K562 (cell line): ENCODE measurements around the gene MYCBPAP. TPM values are rescaled to one million over a fixed set of nuclear protein-coding genes. Genes with fewer than 3 reads are reported as not detected.

Source experiments
- ARID1B ChIP-seq: fragments of 450-650 bp; IDR thresholded peaks from 2 replicates; pipeline ENCODE4 v1.6.1; 2016; ENCODE audit warnings: antibody characterized with exemption, mild to moderate bottlenecking, inconsistent platforms
- CEBPG ChIP-seq, 3 experiments: fragments of 200-800 bp in 1 of 3; sonication (Bioruptor generic) in 1 of 3; sonication (generic) in 1 of 3; formaldehyde crosslinking in 1 of 3; IDR thresholded peaks in 2 of 3; conservative IDR thresholded peaks in 1 of 3; 2 replicates each; pipeline versions ENCODE4 v1.6.1 to v1.8.0; 2016 to 2022; ENCODE audit warnings: missing compliant biosample characterization in 2 of 3, missing genetic modification characterization in 2 of 3, mild to moderate bottlenecking in 1 of 3, missing genetic modification reagents in 1 of 3
- CHCHD3 ChIP-seq: fragments of 250-450 bp; sonication (Bioruptor Pico); IDR thresholded peaks from 2 replicates; pipeline ENCODE4 v2.1.2; 2022; ENCODE audit warnings: mild to moderate bottlenecking
- CXXC5 ChIP-seq: fragments of 250-450 bp; sonication (Bioruptor Pico); IDR thresholded peaks from 2 replicates; pipeline ENCODE4 v1.8.0; 2022; ENCODE audit warnings: inconsistent platforms, mild to moderate bottlenecking, moderate library complexity
- GABPB2 ChIP-seq: fragments of 250-450 bp; sonication (Bioruptor Pico); conservative IDR thresholded peaks from 2 replicates; pipeline ENCODE4 v1.5.1; 2021; ENCODE audit warnings: mild to moderate bottlenecking
- GATA2 ChIP-seq: sonication (generic); formaldehyde crosslinking; IDR thresholded peaks from 2 replicates; pipeline ENCODE4 v1.4.0; 2020; ENCODE audit warnings: mild to moderate bottlenecking, missing genetic modification reagents
- KHSRP ChIP-seq: fragments of 450-650 bp; IDR thresholded peaks from 2 replicates; pipeline ENCODE4 v1.6.1; 2017
- NFATC3 ChIP-seq: fragments of 450-650 bp; IDR thresholded peaks from 2 replicates; pipeline ENCODE4 v1.6.1; 2017; ENCODE audit warnings: mild to moderate bottlenecking
- POLR2G ChIP-seq: fragments of 200-400 bp; formaldehyde crosslinking; IDR thresholded peaks from 2 replicates; pipeline ENCODE4 v1.6.1; 2017; ENCODE audit warnings: low read depth, mild to moderate bottlenecking, antibody characterized with exemption, low read length, moderate library complexity
- ZBTB17 ChIP-seq: fragments of 450-650 bp; formaldehyde crosslinking; IDR thresholded peaks from 2 replicates; pipeline ENCODE4 v1.4.0; 2020; ENCODE audit warnings: mild to moderate bottlenecking
- ZKSCAN1 ChIP-seq: fragments of 150-350 bp; IDR thresholded peaks from 2 replicates; pipeline ENCODE4 v1.6.1; 2016; ENCODE audit warnings: low read depth, low read length
- ZNF263 ChIP-seq: sonication (generic); formaldehyde crosslinking; IDR thresholded peaks from 2 replicates; pipeline ENCODE4 v1.8.0; 2022; ENCODE audit warnings: mild to moderate bottlenecking, missing genetic modification reagents, borderline replicate concordance
- ZNF586 ChIP-seq: fragments of 450-650 bp; formaldehyde crosslinking; conservative IDR thresholded peaks from 2 replicates; pipeline ENCODE4 v1.4.0; 2020; ENCODE audit warnings: mild to moderate bottlenecking, moderate library complexity
- polyA plus RNA-seq, 8 experiments: library from polyadenylated mRNA; depleted of rRNA in 4 of 8; stranded (reverse) in 5 of 8; unstranded in 3 of 8; fragments of >200 nt; fragmentation: Nextera tagmentation in 2 of 8; fragmentation: Illumina TruSeq in 1 of 8; extraction: Ambion mirVana in 2 of 8; extraction: Trizol in 1 of 8; gene quantifications; 2 replicates each; pipeline versions ENCODE4 v1.2.1 to v1.2.3, GENCODE V29; 2011 to 2014; ENCODE audit warnings: inconsistent platforms in 1 of 8, missing spikeins in 1 of 8
- total RNA-seq, 7 experiments: library from RNA; depleted of rRNA in 6 of 7; stranded (reverse); fragments of >200 nt in 6 of 7; fragmentation: Illumina TruSeq in 2 of 7; extraction: Trizol in 2 of 7; gene quantifications; 2 replicates each; pipeline versions ENCODE4 v1.2.1 to v1.2.3, GENCODE V29; 2011 to 2021; ENCODE audit warnings: low replicate concordance in 1 of 7
- TF ChIP-seq, protein P1 (sequence below): fragments of 250-450 bp; sonication (Bioruptor Pico); IDR thresholded peaks from 2 replicates; pipeline ENCODE4 v1.5.0; 2021; ENCODE audit warnings: mild to moderate bottlenecking, borderline replicate concordance
- TF ChIP-seq, protein P2 (sequence below): sonication (generic); formaldehyde crosslinking; IDR thresholded peaks from 2 replicates; pipeline ENCODE4 v1.8.1; 2022; ENCODE audit warnings: missing genetic modification reagents
- TF ChIP-seq, protein P3 (sequence below): fragments of 250-450 bp; sonication (Bioruptor Pico); IDR thresholded peaks from 2 replicates; pipeline ENCODE4 v1.5.0; 2020; ENCODE audit warnings: mild to moderate bottlenecking, borderline replicate concordance
- TF ChIP-seq, protein P4 (sequence below): sonication (generic); formaldehyde crosslinking; IDR thresholded peaks from 2 replicates; pipeline ENCODE4 v1.8.1; 2023; ENCODE audit warnings: mild to moderate bottlenecking, missing genetic modification reagents

Gene MYCBPAP
- total and polyA plus RNA-seq, 9 of the 15 experiments (the other 6 are each of a cell fraction or from before 2014, with no cell fraction given), result not detected

DNA sequence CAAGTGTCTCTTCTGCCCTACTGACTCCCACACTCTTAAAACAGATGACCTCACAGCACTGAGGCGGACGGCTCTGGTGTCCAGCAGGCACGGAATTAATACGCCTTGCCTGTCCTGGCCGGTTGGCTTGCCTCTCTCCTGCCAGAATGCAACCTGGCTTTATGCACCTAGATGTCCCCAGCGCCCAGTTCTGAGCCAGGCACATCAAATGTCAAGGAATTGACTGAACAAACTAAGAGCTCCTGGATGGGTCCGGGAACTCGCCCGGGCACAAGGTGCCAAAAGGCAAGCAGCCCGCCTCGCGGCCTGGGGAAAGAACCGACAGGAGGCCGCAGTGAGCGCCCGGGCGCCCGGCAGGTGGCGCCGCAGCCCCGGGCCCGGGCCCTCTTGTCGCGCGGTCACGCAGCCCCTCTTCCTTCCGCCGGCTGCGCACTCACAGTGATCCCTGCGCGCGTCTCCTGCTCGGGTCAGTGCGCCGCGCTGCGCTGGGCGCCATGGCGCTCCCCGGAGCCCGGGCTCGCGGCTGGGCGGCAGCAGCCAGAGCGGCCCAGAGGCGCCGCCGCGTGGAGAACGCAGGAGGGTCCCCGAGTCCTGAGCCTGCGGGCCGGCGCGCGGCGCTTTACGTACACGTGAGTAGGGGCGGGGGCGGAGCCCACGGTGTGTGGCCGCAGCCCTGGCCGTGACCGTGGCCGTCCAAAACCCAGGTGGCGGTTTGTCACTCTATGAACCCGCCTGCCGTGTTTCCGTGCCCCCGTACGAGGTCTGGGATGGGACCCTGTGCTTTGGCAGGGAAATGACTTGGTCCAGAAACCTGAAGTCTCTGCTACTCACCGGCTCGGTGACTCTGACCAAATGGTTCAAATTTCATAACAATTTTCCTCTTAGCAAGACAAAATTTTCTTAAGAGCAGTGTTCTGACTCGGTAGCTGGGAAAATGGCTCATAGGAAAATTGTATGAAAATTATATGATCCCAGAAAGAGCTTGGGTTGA lies 29.6 kb upstream of the MYCBPAP start, which contains the start of gene RSAD1 (continued):
- TF ChIP-seq CHCHD3, result no peak
- 0 out of 2 replicates have a peak, but pooled peaks have one; percentile 12 for TF ChIP-seq ZNF586 (CRISPR knock-in tag)
- TF ChIP-seq KHSRP, result no peak
- no peak for TF ChIP-seq GABPB2
- TF ChIP-seq ZBTB17 (CRISPR knock-in tag), result peak; percentile 53; the same call in 1 of the 2 replicates
- TF ChIP-seq, protein P1, sequence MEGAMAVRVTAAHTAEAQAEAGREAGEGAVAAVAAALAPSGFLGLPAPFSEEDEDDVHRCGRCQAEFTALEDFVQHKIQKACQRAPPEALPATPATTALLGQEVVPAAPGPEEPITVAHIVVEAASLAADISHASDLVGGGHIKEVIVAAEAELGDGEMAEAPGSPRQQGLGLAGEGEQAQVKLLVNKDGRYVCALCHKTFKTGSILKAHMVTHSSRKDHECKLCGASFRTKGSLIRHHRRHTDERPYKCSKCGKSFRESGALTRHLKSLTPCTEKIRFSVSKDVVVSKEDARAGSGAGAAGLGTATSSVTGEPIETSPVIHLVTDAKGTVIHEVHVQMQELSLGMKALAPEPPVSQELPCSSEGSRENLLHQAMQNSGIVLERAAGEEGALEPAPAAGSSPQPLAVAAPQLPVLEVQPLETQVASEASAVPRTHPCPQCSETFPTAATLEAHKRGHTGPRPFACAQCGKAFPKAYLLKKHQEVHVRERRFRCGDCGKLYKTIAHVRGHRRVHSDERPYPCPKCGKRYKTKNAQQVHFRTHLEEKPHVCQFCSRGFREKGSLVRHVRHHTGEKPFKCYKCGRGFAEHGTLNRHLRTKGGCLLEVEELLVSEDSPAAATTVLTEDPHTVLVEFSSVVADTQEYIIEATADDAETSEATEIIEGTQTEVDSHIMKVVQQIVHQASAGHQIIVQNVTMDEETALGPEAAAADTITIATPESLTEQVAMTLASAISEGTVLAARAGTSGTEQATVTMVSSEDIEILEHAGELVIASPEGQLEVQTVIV, result no peak; the same call in 1 of the 2 replicates
- TF ChIP-seq, protein P2, sequence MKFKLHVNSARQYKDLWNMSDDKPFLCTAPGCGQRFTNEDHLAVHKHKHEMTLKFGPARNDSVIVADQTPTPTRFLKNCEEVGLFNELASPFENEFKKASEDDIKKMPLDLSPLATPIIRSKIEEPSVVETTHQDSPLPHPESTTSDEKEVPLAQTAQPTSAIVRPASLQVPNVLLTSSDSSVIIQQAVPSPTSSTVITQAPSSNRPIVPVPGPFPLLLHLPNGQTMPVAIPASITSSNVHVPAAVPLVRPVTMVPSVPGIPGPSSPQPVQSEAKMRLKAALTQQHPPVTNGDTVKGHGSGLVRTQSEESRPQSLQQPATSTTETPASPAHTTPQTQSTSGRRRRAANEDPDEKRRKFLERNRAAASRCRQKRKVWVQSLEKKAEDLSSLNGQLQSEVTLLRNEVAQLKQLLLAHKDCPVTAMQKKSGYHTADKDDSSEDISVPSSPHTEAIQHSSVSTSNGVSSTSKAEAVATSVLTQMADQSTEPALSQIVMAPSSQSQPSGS (CRISPR knock-in tag), result no peak
- TF ChIP-seq CXXC5 (CRISPR knock-in tag), result peak; percentile 98
- TF ChIP-seq, protein P3, sequence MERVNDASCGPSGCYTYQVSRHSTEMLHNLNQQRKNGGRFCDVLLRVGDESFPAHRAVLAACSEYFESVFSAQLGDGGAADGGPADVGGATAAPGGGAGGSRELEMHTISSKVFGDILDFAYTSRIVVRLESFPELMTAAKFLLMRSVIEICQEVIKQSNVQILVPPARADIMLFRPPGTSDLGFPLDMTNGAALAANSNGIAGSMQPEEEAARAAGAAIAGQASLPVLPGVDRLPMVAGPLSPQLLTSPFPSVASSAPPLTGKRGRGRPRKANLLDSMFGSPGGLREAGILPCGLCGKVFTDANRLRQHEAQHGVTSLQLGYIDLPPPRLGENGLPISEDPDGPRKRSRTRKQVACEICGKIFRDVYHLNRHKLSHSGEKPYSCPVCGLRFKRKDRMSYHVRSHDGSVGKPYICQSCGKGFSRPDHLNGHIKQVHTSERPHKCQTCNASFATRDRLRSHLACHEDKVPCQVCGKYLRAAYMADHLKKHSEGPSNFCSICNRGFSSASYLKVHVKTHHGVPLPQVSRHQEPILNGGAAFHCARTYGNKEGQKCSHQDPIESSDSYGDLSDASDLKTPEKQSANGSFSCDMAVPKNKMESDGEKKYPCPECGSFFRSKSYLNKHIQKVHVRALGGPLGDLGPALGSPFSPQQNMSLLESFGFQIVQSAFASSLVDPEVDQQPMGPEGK (CRISPR knock-in tag), result no peak
- no peak for TF ChIP-seq GATA2 (CRISPR knock-in tag)
- TF ChIP-seq ZNF263 (CRISPR knock-in tag), result peak; percentile 52; the same call in 1 of the 2 replicates
- TF ChIP-seq, protein P4, sequence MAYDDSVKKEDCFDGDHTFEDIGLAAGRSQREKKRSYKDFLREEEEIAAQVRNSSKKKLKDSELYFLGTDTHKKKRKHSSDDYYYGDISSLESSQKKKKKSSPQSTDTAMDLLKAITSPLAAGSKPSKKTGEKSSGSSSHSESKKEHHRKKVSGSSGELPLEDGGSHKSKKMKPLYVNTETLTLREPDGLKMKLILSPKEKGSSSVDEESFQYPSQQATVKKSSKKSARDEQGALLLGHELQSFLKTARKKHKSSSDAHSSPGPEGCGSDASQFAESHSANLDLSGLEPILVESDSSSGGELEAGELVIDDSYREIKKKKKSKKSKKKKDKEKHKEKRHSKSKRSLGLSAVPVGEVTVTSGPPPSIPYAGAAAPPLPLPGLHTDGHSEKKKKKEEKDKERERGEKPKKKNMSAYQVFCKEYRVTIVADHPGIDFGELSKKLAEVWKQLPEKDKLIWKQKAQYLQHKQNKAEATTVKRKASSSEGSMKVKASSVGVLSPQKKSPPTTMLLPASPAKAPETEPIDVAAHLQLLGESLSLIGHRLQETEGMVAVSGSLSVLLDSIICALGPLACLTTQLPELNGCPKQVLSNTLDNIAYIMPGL, result peak; percentile 95
- TF ChIP-seq ARID1B, result no peak
- TF ChIP-seq NFATC3, result no peak
- TF ChIP-seq ZKSCAN1, result no peak
- TF ChIP-seq POLR2G, result peak; percentile 97
- no peak for TF ChIP-seq CEBPG (CRISPR knock-in tag; IDR thresholded peaks at IDR 0.05)
- no peak for TF ChIP-seq CEBPG (tag; conservative IDR thresholded peaks at IDR 0.05 in 1 of 2, IDR thresholded peaks at IDR 0.05 in 1 of 2)
